Measurements from ENCODE around the gene OPN4. TPM values are rescaled to one million over a fixed set of nuclear protein-coding genes. Genes with fewer than 3 reads are reported as not detected.

OPN4 gene
- total RNA-seq, 2 donors from 2014 or later, result not detected

GRCh38 chr10:86653379-86653778 is 968 bp upstream of the OPN4 start:
- Histone ChIP-seq H3K27me3 (ENCODE audit: control insufficient read depth, insufficient read depth, low read length, poor library complexity, severe bottlenecking) (no peaks in the 10 kb centered on the region), H3K27ac (ENCODE audit: low read depth, low read length) (no peak overlapping the region), H3K9me3 (ENCODE audit: control insufficient read depth, low read length) (no peaks in the 10 kb centered on the region), H3K4me3 (ENCODE audit: low read length) (no peak overlapping the region), H3K36me3 (ENCODE audit: control insufficient read depth, insufficient read depth, low read length) (no peaks in the 10 kb centered on the region), H3K4me1 (ENCODE audit: control insufficient read depth, insufficient read depth, low read length) (no peaks in the 10 kb centered on the region), H3K9ac (ENCODE audit: extremely low read depth, low read length, poor library complexity, severe bottlenecking) (no peak overlapping the region)
- H3K4me3 Mint-ChIP-seq, result no peak overlapping the region
- peaks cover 8% of the 10 kb centered on the region for H3K4me1 Mint-ChIP-seq
- no peak for DNase-seq
- no peaks in the 10 kb centered on the region for H3K9me3 Mint-ChIP-seq
- no peaks in the 10 kb centered on the region for H3K36me3 Mint-ChIP-seq (ENCODE audit: low read depth)
- WGBS, 2 experiments (ENCODE audit: insufficient coverage in 1 of 2, insufficient read length in 1 of 2), result 92 to 93% methylated on average over 2 to 3 of the region's 3 CpGs
- no peak overlapping the region for H3K27ac Mint-ChIP-seq
- no peak for TF ChIP-seq CTCF (conservative IDR thresholded peaks at IDR 0.05)
- H3K27me3 Mint-ChIP-seq (ENCODE audit: insufficient read depth), result peaks cover 2% of the 10 kb centered on the region

GRCh38 chr10:86653987-86654386 is 360 bp upstream of the OPN4 start:
- Histone ChIP-seq H3K4me1 (ENCODE audit: control insufficient read depth, insufficient read depth, low read length) (no peaks in the 10 kb centered on the region), H3K27me3 (ENCODE audit: control insufficient read depth, insufficient read depth, low read length, poor library complexity, severe bottlenecking) (no peaks in the 10 kb centered on the region), H3K9ac (ENCODE audit: extremely low read depth, low read length, poor library complexity, severe bottlenecking) (no peak overlapping the region), H3K36me3 (ENCODE audit: control insufficient read depth, insufficient read depth, low read length) (no peaks in the 10 kb centered on the region), H3K27ac (ENCODE audit: low read depth, low read length) (no peak overlapping the region), H3K9me3 (ENCODE audit: control insufficient read depth, low read length) (no peaks in the 10 kb centered on the region), H3K4me3 (ENCODE audit: low read length) (no peak overlapping the region)
- H3K36me3 Mint-ChIP-seq (ENCODE audit: low read depth), result no peaks in the 10 kb centered on the region
- H3K27me3 Mint-ChIP-seq (ENCODE audit: insufficient read depth), result peaks cover 2% of the 10 kb centered on the region
- no peak overlapping the region for H3K27ac Mint-ChIP-seq
- 88 to 94% methylated on average over 3 of the region's 3 CpGs for WGBS, 2 experiments (ENCODE audit: insufficient coverage in 1 of 2, insufficient read length in 1 of 2)
- no peak for DNase-seq
- H3K9me3 Mint-ChIP-seq, result no peaks in the 10 kb centered on the region
- no peak for TF ChIP-seq CTCF (conservative IDR thresholded peaks at IDR 0.05)
- no peak overlapping the region for H3K4me3 Mint-ChIP-seq
- peaks cover 8% of the 10 kb centered on the region for H3K4me1 Mint-ChIP-seq

- Mint-ChIP-seq H3K4me3 (no peak overlapping the region), H3K27ac (no peak overlapping the region), H3K27me3 (ENCODE audit: insufficient read depth) (peaks cover 2% of the 10 kb centered on the region), H3K36me3 (ENCODE audit: low read depth) (no peaks in the 10 kb centered on the region), H3K9me3 (no peaks in the 10 kb centered on the region), H3K4me1 (peaks cover 8% of the 10 kb centered on the region)
- Histone ChIP-seq H3K27me3 (ENCODE audit: control insufficient read depth, insufficient read depth, low read length, poor library complexity, severe bottlenecking) (no peaks in the 10 kb centered on the region), H3K27ac (ENCODE audit: low read depth, low read length) (no peak overlapping the region), H3K9ac (ENCODE audit: extremely low read depth, low read length, poor library complexity, severe bottlenecking) (no peak overlapping the region), H3K4me3 (ENCODE audit: low read length) (no peak overlapping the region), H3K36me3 (ENCODE audit: control insufficient read depth, insufficient read depth, low read length) (no peaks in the 10 kb centered on the region), H3K4me1 (ENCODE audit: control insufficient read depth, insufficient read depth, low read length) (no peaks in the 10 kb centered on the region), H3K9me3 (ENCODE audit: control insufficient read depth, low read length) (no peaks in the 10 kb centered on the region)
- 78 to 96% methylated on average over 1 to 4 of the region's 4 CpGs for WGBS, 2 experiments (ENCODE audit: insufficient coverage in 1 of 2, insufficient read length in 1 of 2)
- TF ChIP-seq CTCF (conservative IDR thresholded peaks at IDR 0.05), result no peak
- DNase-seq, result peak; percentile 21
These were observed 810 bp downstream of the OPN4 start for GRCh38 chr10:86655173-86655540.
